GM19328 (cell line): ENCODE measurements around the gene RELL1.

ENCODE experiments used
- ATAC-seq: cut with Tn5 transposase; IDR thresholded peaks from one replicate; pipeline ENCODE4 v1.9.1; 2021; ENCODE audit warnings: mild to moderate bottlenecking, moderate library complexity; ENCODE audit not compliant: unreplicated experiment

Gene RELL1

GRCh38 chr4:37604461-37604860 is 81.7 kb downstream of the RELL1 start:
- ATAC-seq, result no peak

- ATAC-seq, result no peak
Observed at GRCh38 chr4:37603711-37604110, 82.5 kb downstream of the RELL1 start.

- ATAC-seq, result no peak
Observed at GRCh38 chr4:37603070-37603468, 83.1 kb downstream of the RELL1 start.

- no peak for ATAC-seq
Observed at GRCh38 chr4:37602454-37603069, 83.6 kb downstream of the RELL1 start.

GRCh38 chr4:37601531-37601930 is 84.6 kb downstream of the RELL1 start:
- ATAC-seq, result no peak

GRCh38 chr4:37599092-37599790 is 86.9 kb downstream of the RELL1 start:
- ATAC-seq, result no peak

GRCh38 chr4:37597034-37597433 is 89.1 kb downstream of the RELL1 start:
- no peak for ATAC-seq

- no peak for ATAC-seq
Observed at GRCh38 chr4:37595875-37596680, 90.1 kb downstream of the RELL1 start.

GRCh38 chr4:37594099-37594498 is 92.1 kb downstream of the RELL1 start:
- ATAC-seq, result no peak

GRCh38 chr4:37591349-37591748 is 94.8 kb downstream of the RELL1 start:
- no peak for ATAC-seq

GRCh38 chr4:37590016-37590415 is 96.2 kb downstream of the RELL1 start:
- ATAC-seq, result no peak

- ATAC-seq, result no peak
Observed at GRCh38 chr4:37588150-37588549, 98.0 kb downstream of the RELL1 start.

- ATAC-seq, result no peak
Observed at GRCh38 chr4:37586194-37586593, 100.0 kb downstream of the RELL1 start.

GRCh38 chr4:37584493-37585060 is 101.6 kb downstream of the RELL1 start:
- ATAC-seq, result no peak

GRCh38 chr4:37584071-37584470 is 102.1 kb downstream of the RELL1 start:
- ATAC-seq, result no peak

- ATAC-seq, result no peak
Observed at GRCh38 chr4:37573566-37573965, 112.6 kb downstream of the RELL1 start.

GRCh38 chr4:37568489-37568888 is 117.7 kb downstream of the RELL1 start:
- no peak for ATAC-seq

- no peak for ATAC-seq
Observed at GRCh38 chr4:37567836-37568235, 118.3 kb downstream of the RELL1 start.

- no peak for ATAC-seq
Observed at GRCh38 chr4:37562592-37562991, 123.6 kb downstream of the RELL1 start.

- peak; percentile 64 for ATAC-seq
Observed at GRCh38 chr4:37561803-37562207, 124.4 kb downstream of the RELL1 start.

GRCh38 chr4:37561196-37561802 is 124.9 kb downstream of the RELL1 start:
- ATAC-seq, result no peak
